ENCODE measurements around the gene SMIM5. TPM values are rescaled to one million over a fixed set of nuclear protein-coding genes. Genes with fewer than 3 reads are reported as not detected.

Gene SMIM5
- total RNA-seq, 1 donor from 2014 or later = not detected

DNA sequence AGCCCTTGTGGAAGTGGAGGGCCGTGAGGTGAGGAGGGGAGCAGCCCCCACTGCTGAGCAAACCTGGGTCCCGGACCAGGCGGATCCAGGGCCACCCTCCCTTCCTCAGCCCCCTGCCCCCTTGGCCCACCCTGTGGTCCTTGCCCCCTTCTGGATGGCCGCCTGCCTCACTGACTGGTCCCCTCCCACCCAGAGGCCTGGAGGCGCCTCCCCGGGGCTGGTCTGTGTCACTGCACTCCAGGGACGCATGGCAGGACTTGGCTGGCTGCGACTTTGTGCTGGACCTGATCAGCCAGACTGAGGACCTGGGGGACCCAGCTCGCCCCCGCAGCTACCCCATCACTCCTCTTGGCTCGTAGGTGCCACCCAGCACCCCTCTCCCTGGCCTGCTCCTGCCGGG is 19.2 kb upstream of the SMIM5 start:
- DNase-seq (ENCODE audit: low spot score) = peak; percentile 47
- Histone ChIP-seq H3K4me1 (peaks cover 12% of the 10 kb centered on the region), H3K4me2 (no peak overlapping the region), H3F3A (ENCODE audit: low read depth) (no peaks in the 10 kb centered on the region), H3K36me3 (no peaks in the 10 kb centered on the region), H4K20me1 (ENCODE audit: low read depth) (no peaks in the 10 kb centered on the region), H3K27ac (no peak overlapping the region), H3K79me2 (ENCODE audit: low read depth) (no peaks in the 10 kb centered on the region), H3K27me3 (no peaks in the 10 kb centered on the region), H2AFZ (replicated peaks) (no peak overlapping the region), H3K9ac (no peak overlapping the region), H3K9me3 (ENCODE audit: low read depth) (no peaks in the 10 kb centered on the region), H3K4me3 (no peak overlapping the region)
- no peak overlapping the region for H3K27ac Mint-ChIP-seq
- no peaks in the 10 kb centered on the region for H3K9me3 Mint-ChIP-seq
- H3K27me3 Mint-ChIP-seq (ENCODE audit: insufficient read depth, low read depth) = no peaks in the 10 kb centered on the region
- TF ChIP-seq, protein P1, sequence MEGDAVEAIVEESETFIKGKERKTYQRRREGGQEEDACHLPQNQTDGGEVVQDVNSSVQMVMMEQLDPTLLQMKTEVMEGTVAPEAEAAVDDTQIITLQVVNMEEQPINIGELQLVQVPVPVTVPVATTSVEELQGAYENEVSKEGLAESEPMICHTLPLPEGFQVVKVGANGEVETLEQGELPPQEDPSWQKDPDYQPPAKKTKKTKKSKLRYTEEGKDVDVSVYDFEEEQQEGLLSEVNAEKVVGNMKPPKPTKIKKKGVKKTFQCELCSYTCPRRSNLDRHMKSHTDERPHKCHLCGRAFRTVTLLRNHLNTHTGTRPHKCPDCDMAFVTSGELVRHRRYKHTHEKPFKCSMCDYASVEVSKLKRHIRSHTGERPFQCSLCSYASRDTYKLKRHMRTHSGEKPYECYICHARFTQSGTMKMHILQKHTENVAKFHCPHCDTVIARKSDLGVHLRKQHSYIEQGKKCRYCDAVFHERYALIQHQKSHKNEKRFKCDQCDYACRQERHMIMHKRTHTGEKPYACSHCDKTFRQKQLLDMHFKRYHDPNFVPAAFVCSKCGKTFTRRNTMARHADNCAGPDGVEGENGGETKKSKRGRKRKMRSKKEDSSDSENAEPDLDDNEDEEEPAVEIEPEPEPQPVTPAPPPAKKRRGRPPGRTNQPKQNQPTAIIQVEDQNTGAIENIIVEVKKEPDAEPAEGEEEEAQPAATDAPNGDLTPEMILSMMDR (IDR thresholded peaks at IDR 0.05) = peak; percentile 21
- no peak for TF ChIP-seq EZH2phosphoT487 (IDR thresholded peaks at IDR 0.05)
- no peak overlapping the region for H3K4me3 Mint-ChIP-seq
- no peaks in the 10 kb centered on the region for H3K4me1 Mint-ChIP-seq
- H3K36me3 Mint-ChIP-seq = no peaks in the 10 kb centered on the region

DNA sequence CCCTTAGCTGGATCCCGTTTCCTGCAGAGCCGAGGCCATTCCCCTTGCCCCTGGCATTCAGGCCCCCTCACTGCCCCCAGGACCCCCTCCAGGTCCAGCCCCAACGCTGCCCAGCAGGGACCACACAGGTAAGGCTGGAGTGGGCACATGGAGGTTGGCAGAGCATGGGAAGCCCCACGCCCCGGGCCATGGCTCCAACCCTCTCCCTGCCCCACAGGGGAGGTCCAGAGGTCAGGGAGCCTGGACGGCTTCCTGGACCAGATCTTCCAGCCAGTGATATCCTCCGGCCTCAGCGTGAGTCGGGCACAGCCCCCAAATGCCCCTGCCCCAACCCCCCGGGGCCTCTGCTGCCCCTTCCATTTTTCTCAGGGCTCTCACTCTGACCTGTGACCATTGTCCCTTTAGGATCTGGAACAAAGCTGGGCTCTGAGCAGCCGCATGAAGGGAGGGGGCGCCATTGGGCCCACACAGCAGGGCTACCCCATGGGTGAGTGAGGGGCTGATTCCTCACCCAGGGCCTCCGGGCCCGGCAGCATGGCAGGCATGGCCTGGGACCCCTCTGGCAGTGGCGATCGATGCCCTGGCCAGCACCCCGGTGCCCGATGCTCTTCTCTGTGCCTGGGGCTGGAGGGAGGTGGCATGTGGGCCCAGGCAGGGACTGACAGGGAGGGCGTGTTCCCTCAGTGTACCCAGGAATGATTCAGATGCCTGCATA is 18.5 kb upstream of the SMIM5 start:
- H3K4me3 Mint-ChIP-seq = no peak overlapping the region
- Histone ChIP-seq H3K27ac (no peak overlapping the region), H3K27me3 (no peaks in the 10 kb centered on the region), H3K4me2 (peak overlapping the region; percentile 22), H3K9me3 (ENCODE audit: low read depth) (no peaks in the 10 kb centered on the region), H3K36me3 (no peaks in the 10 kb centered on the region), H3K4me1 (peaks cover 12% of the 10 kb centered on the region), H3K4me3 (no peak overlapping the region), H4K20me1 (ENCODE audit: low read depth) (no peaks in the 10 kb centered on the region), H3K9ac (no peak overlapping the region), H2AFZ (replicated peaks) (no peak overlapping the region), H3K79me2 (ENCODE audit: low read depth) (no peaks in the 10 kb centered on the region), H3F3A (ENCODE audit: low read depth) (no peaks in the 10 kb centered on the region)
- H3K4me1 Mint-ChIP-seq = no peaks in the 10 kb centered on the region
- TF ChIP-seq, protein P1 (IDR thresholded peaks at IDR 0.05) = peak; percentile 19
- no peak for TF ChIP-seq EZH2 (IDR thresholded peaks at IDR 0.05)
- H3K36me3 Mint-ChIP-seq = no peaks in the 10 kb centered on the region
- DNase-seq (ENCODE audit: low spot score) = peak; percentile 43
- H3K27me3 Mint-ChIP-seq (ENCODE audit: insufficient read depth, low read depth) = peaks cover 1% of the 10 kb centered on the region
- H3K27ac Mint-ChIP-seq = no peak overlapping the region
- H3K9me3 Mint-ChIP-seq = no peaks in the 10 kb centered on the region

DNA sequence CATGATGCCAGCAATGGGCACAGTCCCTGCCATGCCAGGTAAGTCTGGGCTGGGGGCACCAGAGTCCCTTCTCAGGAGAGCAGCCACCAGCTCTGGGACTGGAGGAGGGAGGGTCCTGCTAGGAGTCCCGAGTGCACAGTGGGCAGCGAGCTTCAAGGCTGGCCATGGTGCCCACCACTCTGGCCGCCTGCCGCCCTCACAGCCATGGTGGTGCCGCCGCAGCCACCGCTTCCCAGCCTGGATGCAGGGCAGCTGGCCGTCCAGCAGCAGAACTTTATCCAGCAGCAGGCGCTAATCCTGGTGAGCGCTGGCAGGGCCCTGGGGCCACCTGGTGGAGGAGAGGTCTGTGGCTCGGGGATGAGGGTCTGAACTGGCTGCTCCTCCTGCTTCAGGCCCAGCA is 17.9 kb upstream of the SMIM5 start:
- no peaks in the 10 kb centered on the region for H3F3A ChIP-seq (ENCODE audit: low read depth)
- no peaks in the 10 kb centered on the region for H3K4me1 Mint-ChIP-seq
- H3K4me2 ChIP-seq = no peak overlapping the region
- no peak overlapping the region for H3K4me3 Mint-ChIP-seq
- H3K79me2 ChIP-seq (ENCODE audit: low read depth) = no peaks in the 10 kb centered on the region
- no peaks in the 10 kb centered on the region for H3K36me3 Mint-ChIP-seq
- peaks cover 12% of the 10 kb centered on the region for H3K4me1 ChIP-seq
- no peak overlapping the region for H3K27ac Mint-ChIP-seq
- no peak overlapping the region for H2AFZ ChIP-seq (replicated peaks)
- no peaks in the 10 kb centered on the region for H3K36me3 ChIP-seq
- H3K9ac ChIP-seq = no peak overlapping the region
- no peaks in the 10 kb centered on the region for H3K9me3 ChIP-seq (ENCODE audit: low read depth)
- H3K27me3 Mint-ChIP-seq (ENCODE audit: insufficient read depth, low read depth) = peaks cover 3% of the 10 kb centered on the region
- no peak overlapping the region for H3K27ac ChIP-seq
- no peaks in the 10 kb centered on the region for H4K20me1 ChIP-seq (ENCODE audit: low read depth)
- H3K27me3 ChIP-seq = no peaks in the 10 kb centered on the region
- no peak overlapping the region for H3K4me3 ChIP-seq
- no peak for DNase-seq (ENCODE audit: low spot score)
- H3K9me3 Mint-ChIP-seq = no peaks in the 10 kb centered on the region
- TF ChIP-seq EZH2phosphoT487 (IDR thresholded peaks at IDR 0.05) = no peak
- TF ChIP-seq, protein P1 (IDR thresholded peaks at IDR 0.05) = peak; percentile 15

Data from neural progenitor cell (in vitro differentiated cells).